ENCODE data around the gene CES2.

Gene CES2

DNA sequence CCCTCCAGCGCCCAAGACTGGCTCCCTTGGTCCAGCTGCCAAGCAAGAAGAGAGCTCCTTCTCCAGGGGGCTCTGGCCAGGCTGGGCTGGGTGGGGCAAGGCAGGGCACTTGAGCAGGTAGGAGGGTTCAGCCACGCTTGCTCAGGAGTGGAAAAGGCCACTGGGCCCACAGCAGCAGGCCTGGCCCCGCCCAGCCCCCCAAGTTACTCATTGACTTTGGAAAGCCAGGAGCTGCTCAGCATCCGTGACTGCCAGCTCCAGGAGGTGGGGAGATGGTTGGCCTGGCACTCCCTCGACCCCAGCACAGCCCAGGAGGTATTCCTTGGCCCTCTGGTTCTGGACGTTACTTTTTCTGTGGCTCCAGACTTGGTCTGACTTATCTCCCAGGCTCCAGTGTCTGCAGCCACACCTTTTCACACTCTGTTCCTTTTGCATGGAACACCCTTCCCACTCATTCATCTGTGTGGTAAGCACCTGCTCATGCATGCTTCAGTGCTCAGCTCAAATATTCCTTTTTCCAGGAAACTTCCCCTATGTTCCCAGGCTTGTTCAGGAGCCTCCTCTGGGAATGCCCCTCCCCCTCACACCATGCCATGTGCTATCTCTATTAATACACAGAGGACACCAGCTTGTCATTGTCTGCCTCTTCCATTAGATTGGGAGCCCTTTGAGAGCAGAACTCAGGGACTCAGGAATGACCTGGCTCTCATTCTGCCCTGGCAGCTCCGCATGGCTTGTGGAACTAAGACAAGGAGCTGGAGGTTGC, 16.3 kb upstream of the CES2 start, which contains the start of gene CDH16:
Gene CDH16 (minus strand): TSS at position 83 of the 766 bp plus-strand sequence. CDS start 820 bp downstream, outside the sequence.
- DNase-seq (ENCODE audit: low spot score): no peak

DNA sequence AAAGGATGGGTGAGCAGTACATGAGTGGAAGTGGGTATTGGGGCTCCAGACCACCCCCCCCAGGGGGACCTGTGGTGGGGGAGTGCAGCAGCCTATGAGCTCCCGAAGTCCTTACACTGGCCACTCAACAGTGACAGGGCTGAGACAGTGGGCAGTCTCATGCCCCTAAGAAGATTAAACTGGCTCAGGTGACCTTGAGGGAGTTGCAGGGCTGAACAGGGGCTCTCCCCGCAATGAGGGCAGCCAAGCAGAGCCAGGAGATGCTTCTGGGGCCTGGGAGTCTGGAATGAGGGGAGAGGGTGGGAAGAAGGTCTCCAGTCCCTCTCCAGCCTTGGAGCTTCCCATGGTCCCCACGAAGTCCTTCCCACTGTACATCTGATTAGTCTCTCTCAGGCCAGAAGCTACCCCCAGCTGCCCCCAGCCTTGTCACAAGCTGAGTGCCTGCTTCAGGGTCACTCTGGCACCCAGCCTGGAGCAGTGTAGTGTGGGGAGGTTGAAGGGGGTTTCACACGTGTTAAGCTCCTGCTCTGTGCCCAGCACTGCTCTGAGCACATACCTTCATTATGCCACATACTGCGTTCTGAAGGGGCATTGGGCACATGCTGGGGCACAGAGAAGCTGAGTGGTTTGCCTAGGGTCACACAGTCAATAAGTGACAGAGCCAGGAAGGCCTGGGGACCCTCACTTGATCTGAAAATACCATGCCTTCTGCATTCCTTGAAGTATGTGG, 15.6 kb upstream of the CES2 start:
- DNase-seq (ENCODE audit: low spot score): no peak

DNA sequence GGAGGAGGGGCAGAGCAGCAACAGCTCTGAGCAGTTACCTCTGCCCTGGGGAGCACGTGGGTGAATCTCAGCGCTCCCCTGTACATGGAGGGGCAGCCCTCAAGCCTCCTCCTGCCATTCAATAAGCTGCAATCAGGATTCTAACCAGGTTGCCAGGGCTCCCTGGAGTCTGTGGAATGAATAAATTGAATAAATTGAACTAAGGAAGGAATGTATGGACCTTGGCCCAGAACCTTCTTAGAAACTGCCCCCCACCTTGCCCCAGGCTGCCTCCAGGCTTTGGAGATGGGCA, 15.1 kb upstream of the CES2 start:
- no peak for DNase-seq (ENCODE audit: low spot score)

DNA sequence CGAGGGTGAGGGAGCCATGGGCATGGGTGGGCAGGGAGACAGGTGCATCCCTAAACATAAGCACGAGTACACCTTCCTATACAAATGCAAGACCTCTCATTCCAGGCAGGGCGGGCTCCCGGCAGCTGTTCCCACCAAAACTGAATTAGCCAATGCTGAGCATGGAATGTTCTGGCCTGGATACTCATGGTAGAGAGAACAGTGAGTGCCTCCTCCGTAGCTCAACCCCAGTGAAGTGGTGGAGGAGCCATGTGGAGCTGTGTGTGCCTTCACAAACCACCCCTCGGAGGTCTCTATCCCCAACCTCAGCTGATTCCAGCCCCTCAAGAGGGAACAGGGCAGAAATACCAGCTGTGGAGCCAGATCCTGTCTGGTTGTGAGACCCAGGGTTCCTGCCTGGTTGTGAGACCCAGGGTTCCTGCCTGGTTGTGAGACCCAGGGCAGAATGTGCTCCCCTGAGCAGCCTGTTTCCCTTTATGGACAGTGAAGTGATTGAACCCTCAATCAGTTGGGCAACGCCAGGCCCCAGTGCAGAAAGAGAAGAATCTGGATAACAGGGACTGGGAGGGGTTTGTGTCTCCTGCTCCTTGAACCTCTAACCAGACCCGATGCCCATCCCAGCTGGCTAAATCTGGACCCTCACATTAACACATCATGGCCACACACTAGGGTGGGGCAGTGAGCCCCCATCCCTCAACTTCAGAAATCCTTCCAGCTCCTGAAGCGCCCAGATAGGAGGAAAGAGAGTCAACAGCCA, 14.2 kb upstream of the CES2 start:
- DNase-seq (ENCODE audit: low spot score): no peak

DNA sequence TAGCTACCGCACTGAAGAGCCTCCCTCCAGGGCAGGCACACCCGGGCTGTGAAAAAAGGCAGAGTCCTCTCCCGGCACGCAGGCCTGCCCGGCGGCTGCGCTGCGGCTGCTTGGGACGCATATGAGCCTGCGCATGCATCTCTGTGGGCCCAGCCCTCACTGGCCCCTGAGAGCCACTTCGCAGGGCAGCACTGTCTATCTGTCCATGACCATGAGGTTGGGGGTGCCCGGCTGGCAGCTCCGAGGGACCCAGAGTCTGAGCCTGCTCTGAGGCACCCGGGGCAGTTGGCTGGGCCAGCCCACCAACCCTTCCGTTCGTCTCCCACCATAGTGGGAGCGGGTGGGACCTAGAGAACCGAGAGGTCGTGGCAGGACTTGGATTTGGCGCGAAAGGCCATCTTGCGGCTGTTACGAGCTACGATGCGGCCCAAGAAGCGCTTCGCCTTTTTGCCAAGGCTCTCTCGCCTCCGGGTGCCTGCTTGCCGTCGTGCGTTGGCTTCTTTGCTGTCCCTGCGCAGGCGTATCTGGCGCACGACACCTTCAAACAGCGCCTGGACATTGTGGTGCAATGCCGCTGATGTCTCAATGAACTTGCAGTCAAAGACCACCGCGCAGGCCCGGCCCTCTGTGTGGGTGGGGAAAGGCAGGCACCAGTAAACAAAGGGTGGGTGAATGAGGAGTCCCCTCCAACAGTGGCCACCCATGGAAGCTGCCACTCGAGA, 13.4 kb upstream of the CES2 start:
- DNase-seq (ENCODE audit: low spot score): no peak

DNA sequence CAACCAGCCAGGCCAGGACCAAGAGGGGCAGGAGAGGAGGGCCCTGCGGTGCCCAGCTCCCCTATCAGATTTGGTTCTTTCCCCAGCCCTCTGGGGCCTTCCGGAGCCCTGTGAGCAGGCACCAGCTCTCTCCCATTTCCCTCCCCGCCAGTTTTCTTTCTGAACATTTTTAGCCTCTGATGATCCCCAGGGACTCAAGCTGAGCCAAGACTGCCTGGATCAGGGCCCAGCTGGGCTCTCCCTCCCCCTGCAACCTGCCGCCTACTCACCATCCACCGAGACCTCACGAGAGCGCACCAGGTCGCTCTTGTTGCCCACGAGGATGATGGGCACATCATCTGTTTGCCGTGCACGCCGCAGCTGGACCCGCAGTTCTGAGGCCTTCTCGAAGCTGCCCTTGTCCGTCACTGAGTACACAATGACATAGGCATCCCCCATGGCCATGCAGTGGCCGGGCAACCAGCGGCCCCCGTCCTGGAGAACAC, 12.0 kb upstream of the CES2 start:
- DNase-seq (ENCODE audit: low spot score): no peak

DNA sequence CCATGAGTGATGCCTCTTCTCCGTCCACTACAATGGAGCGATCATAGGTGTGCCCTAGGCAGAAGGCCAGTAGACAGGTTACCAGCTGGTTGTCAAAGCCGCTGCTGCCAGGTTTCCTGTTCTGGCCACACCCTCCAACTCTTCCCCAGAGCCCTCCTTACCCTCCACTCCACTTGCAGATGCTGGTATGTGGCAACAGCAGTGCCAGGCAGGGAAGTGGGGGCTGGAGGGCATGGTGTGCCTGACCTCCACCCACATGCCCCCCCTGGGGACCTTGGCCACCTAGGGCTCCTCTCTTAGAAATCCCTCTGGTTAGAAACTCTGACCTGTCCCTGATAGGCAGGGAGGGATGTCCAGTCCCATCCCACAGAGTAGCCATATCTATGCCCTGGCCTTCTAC, 11.4 kb upstream of the CES2 start:
- DNase-seq (ENCODE audit: low spot score): no peak

DNA sequence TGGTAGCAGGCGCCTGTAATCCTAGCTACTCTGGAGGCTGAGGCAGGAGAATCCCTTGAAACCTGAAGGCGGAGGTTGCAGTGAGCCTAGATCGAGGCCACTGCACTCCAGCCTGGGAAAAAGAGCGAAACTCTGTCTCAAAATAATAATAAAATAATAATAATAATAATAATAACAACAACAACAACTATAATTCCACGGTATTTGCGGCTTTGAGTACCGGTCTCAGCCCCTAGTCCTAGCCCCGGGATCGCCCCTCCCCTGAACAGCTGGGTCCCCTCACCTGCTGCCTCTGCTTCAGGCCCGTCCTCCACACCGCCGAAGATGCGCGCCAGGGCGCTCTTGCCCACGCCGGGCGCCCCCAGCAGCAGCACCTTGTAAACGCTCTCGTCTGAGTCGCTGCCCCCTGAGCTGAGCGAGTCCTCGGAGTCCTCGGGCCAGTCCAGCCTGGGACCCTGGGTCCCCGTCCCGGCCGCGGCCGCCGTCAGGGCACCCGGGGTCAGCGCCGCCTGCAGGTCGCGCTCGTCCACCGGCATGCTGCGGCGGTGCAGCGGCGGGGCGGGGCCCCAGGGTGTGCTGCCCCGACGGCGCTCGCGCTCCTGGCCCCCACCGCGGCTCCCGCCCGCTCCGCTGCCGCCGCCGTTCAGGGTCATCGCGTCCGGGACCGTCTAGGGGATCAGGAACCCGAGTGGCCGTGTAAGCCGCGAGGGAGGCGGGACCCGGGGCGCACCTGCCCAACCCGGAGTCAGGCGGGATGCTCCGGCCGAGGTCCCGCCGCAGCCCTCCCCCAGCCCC, 10.6 kb upstream of the CES2 start:
- peak; percentile 23 for DNase-seq (ENCODE audit: low spot score)

DNA sequence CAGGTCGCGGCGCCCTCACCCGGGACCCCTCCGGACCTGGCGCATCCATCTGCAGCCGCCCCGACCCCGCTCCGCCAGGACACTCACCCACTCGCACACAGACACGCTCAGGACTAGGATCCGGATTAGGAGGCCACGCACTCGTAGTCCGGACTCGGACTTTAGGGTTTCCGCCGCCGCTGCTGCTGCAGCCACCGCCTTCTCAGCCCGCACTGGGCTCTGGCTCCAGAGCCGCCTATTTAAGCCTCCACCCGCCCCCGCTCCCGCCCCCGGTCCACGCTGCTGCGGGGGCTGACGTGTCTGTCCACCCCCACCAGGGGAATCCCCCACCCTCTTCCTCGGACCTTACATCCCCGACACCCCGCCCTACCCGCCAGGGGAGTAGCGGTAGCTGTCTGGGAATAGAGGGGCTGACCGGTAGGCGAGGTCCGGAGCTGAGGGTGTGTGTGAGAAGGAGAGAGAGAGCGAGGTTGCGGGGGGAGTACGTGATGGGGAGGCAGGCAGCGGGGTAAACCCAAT, 9.9 kb upstream of the CES2 start, which contains the start of gene RRAD:
Gene RRAD (minus strand): TSS at position 214 of the 519 bp plus-strand sequence. CDS start 356 bp downstream, outside the sequence.
- no peak for DNase-seq (ENCODE audit: low spot score)

DNA sequence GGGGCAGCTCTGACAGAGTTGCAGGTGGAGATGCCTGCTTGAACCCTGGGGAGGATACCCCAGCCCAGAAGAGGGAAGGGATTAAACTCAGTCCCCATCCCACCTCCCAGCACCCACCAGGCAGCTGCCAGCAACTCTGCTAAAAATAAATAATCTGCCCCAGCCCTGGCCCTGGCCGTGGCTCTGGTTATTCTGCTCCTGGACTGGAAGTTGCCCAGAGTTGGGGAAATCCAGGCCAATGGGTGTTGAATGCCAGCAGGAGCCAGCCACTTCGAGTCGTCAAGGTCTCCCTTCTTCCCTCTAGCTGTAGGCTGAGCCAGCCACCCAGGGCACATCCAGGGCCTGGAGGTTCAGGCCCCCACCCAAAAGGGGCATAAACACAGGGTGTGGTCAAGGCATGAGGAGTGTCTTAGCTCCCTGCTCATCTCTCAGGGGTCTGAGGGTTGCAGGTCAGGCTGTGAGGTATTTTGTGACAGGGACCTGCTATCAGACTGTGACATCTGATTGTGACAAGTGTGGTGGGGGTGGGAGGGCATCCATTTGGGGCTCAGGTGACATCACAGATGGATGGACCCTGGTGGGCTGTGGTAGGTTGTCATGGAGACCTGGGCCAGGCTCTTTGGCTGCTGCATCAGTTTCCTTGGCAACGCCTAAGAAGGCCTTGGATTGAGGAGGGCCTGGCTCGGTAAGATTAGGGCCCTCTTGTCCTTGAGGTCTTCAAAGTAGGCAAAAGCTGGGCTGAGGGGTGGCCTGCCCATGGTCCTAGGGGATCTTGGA, 9.0 kb upstream of the CES2 start:
- DNase-seq (ENCODE audit: low spot score): no peak

DNA sequence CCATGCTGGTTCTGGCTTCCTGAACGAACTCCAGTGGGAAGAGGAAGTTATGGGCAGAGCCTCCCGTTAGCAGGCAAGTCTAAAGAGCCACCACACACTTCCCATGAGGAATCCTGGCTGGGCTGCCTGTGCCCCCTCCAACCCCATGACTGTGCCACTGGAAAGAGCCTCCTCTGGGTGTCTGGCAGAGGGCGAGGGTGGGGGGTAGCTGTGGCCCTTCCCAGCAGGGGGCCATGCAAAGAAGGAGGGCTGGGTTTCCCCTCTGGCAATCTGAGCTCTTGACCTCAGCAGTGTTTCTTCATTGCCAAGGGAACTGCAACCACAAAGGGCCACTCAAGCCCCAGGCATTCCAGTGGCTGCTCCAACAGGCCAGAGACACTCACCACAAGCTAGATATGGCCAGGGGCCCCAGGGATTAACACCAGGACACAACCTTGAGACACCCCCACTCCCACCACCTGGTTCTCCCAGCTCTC, 8.3 kb upstream of the CES2 start:
- no peak for DNase-seq (ENCODE audit: low spot score)

DNA sequence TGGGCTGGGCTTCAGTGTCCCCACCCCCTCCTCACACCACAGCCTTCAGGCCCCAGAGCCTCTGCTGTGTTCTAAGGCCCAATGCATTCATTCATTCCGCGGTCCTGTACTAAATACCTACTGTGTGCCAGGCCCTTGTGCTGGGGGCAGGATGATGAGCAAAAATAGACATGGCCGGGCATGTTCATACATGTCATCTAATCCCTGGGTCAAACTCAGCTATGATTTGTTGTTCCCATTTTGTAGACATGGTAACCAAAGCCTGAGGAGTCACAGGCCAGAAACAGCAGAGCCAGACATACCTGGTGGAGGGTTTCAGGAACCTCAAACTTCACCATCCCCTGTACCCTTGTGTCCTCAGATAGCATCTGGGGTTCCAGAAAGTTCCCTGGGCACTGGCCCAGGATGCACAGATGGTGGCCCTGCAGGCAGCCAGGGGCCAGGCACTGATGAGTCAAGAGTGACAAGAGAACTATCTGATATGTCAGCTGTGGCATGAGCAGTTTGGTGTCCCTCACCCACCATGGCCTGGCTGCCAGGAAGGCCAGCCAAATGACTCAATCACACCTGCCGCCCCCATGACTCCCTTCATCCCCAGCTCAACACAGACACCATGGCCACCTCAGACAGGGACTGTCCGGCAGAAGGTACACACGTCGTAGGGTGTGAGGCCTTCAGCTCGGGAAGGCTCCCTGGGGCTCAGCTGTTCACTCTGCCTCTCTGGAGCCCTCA, 7.2 kb upstream of the CES2 start:
- peak; percentile 68 for DNase-seq (ENCODE audit: low spot score)

DNA sequence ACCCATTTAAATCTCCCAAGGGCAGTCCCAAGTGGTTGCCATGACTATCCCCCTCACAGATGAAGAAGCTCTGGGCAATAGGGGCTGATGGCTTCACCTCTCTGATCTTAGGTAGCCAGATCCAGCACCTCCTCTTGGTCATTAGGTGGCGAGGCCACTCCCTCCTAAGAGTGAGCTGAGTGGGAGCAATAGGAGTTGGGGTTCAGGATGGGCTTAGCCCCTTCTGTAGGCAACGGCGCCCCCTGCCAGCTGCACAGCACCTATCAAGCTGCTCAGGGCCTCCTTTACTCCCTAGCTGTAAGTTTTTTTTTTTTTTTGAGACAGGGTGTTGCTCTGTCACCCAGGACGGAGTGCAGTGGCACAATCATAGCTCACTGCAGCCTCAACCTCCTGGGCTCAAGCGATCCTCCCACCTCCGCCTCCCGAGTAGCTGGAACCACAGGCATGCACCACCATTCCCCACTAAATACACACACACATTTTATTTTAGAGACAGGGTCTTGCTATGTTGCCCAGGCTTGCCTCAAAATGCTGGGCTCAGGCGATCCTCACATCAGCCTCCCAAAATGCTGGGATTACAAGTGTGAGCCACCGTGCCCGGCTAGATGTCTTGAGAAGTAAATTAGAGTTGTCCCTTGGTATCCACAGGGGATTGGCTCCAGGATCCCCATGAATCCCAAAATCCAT, 6.5 kb upstream of the CES2 start:
- peak; percentile 55 for DNase-seq (ENCODE audit: low spot score)

DNA sequence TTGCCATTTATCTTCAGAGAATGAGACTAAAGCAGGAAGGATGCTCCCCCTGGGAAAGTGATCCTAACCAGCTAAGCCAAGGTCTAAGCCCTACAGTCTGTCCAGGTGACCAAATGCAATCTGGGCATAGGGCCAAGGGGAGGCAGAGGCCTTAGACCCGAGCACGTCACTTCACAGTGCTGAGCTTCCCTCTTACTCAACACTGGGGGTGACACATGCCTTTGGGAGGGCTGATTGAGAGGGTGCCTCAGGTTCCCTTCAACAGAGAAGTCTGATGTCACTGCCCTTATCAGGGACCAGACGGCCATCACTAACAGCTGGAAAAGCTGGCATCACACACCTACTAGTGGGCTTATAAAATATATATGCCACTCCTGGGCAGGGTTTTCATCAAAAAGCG, 5.1 kb upstream of the CES2 start:
- peak; percentile 76 for DNase-seq (ENCODE audit: low spot score)

DNA sequence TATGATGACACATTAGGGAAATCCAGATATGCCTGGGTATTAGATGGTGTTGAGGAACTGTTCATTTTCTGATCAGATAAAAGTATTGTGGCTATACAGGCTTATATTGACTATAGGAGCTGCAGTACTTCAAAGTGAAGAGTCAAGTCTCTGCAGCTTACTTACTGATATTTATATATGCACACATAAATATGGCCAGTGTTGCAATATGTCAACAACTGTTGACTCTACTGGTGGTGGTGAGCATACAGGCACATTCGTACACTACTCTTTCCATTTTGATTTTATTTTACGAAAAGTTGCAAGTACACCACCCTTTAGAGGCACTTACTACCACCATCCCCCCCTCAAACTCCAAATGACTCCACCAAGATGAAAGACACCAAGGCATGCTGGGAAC, 3.7 kb upstream of the CES2 start:
- no peak for DNase-seq (ENCODE audit: low spot score)

DNA sequence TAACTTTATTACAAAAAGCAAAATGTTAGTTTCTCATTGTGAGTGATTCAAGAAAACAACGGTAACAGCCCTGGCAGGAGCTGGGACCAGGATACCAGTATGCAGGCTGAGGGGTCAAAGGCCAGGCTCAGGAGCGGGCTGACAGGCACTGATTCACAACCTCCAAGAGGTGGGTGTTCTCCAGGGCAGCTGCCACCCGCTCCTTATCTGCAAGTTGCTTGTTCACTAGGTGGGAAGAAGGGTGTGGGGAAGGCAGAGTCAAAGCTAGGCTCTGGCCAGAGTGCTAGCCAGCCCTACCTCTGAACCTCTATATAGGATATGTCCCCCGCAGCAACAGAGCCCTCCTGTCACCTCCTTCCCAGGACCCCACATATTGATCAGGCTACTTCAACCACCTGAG, 3.2 kb upstream of the CES2 start:
- DNase-seq (ENCODE audit: low spot score): no peak

DNA sequence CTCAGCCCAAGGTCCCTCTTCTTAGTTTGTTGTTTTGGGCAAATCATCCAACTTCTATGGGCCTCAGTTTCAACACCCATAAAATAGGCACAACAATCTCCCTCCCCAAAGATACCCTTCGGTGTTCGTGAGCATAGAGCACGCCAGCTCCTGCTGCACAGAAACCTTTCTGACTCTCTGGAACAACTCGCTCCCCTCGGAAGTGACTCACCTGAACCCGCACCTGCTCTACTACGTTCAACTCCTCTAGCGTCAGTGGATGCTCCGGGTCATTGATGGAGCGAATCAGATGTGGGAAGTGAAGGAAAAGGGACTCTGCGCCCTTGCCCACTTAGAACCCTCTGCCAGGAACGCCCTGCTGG, 1.6 kb upstream of the CES2 start:
- DNase-seq (ENCODE audit: low spot score): no peak

DNA sequence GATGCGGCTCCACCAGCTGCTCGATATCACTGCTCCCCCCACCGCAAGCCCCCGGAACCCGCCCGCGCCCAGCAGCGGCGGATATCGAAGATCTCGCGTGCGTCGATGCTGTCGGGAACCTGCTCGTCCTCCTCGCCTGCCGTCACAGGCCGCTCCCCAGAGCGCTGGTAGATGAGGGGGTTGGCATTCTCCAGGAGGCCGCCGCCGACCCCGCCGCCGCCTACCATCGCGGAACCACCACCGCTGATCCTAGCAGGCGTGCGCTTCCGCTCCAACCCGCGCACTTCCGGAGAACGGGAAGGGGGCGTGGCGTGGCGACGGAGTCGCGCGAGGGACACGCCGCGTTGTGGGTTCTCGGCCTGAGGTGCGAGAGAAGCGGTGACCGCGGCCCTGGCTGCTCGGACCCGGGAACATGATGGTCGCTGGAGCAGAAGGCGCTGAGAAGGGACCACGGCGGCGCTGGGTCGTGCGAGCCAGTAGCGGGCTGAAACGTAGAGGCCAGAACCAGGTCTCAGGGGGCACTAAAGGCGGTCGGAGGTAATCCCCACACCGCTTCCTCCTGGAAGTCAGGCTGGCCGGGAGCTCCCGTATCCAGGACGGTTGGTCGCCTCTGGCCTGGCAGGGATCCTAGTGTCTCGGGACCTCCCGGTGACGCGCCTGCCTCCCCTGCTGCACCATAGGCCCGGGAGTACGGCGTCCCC, 1.0 kb upstream of the CES2 start, which contains the start of gene CIAO2B:
Gene CIAO2B (minus strand): TSS at position 265 of the 701 bp plus-strand sequence. CDS start 38 bp downstream, at position 227.
- peak; percentile 87 for DNase-seq (ENCODE audit: low spot score)
